Transverse colon (tissue), 4 donors: ENCODE data around the gene HS3ST4. TPM values are rescaled to one million over a fixed set of nuclear protein-coding genes. Genes with fewer than 3 reads are reported as not detected.

Experiments
- DNase-seq: peaks from one replicate; pipeline ENCODE4 v3.0.0-alpha.2; 2019
- H3K27ac ChIP-seq, 4 donors: fragments of 200-600 bp; sonication (generic); 2 replicates each; pipeline ENCODE4 v1.5.1; 2016 to 2018; ENCODE audit warnings: inconsistent platforms in 4 of 4
- H3K27me3 ChIP-seq: fragments of 200-600 bp; sonication (generic); 2 replicates; pipeline ENCODE4 v1.5.1; 2017; ENCODE audit warnings: inconsistent platforms
- H3K36me3 ChIP-seq, 4 donors: fragments of 200-600 bp; sonication (generic); 2 replicates each; pipeline ENCODE4 v1.5.1; 2017 to 2019; ENCODE audit warnings: inconsistent platforms in 4 of 4
- H3K4me1 ChIP-seq, 4 donors: fragments of 200-600 bp; sonication (generic); 2 replicates each; pipeline ENCODE4 v1.5.1; 2017 to 2020; ENCODE audit warnings: inconsistent platforms in 4 of 4
- H3K4me3 ChIP-seq, 4 donors: fragments of 200-600 bp; sonication (generic); 1 replicate in 1 of 4; 2 replicates in 3 of 4; pipeline versions ENCODE4 v1.5.1 to v1.6.1; 2017 to 2019; ENCODE audit warnings: inconsistent platforms in 4 of 4
- H3K9me3 ChIP-seq, 2 donors: fragments of 200-600 bp; sonication (generic); 2 replicates each; pipeline ENCODE4 v1.5.1; 2017 to 2019; ENCODE audit warnings: inconsistent platforms in 2 of 2
- EP300 ChIP-seq: sonication (generic); formaldehyde crosslinking; IDR thresholded peaks from one replicate; pipeline ENCODE4 v1.6.1; 2017; ENCODE audit warnings: antibody characterized with exemption, low read depth
- POLR2A ChIP-seq: fragments of 450-650 bp; IDR thresholded peaks from one replicate; pipeline ENCODE4 v1.6.1; 2016; ENCODE audit warnings: antibody characterized with exemption, mild to moderate bottlenecking, moderate library complexity
- POLR2AphosphoS5 ChIP-seq, 3 donors: sonication (generic); formaldehyde crosslinking; IDR thresholded peaks; one replicate each; pipeline ENCODE4 v1.6.1; 2016; ENCODE audit warnings: antibody characterized with exemption in 3 of 3
- WGBS, 2 donors: methylation state at CpG; one replicate each; pipeline ENCODE4 v1.1.5; 2018; ENCODE audit warnings: low coverage in 1 of 2; 5-methylcytosine and 5-hydroxymethylcytosine counted together
- in situ Hi-C, 4 donors: fragments of 200-750 bp; cut with MboI; loops; one replicate each; pipeline versions ENCODE4 v1.15.0 to v1.15.1; 2017; ENCODE audit warnings: low sequenced_read_pairs in 3 of 4, low pct_ligation_motif_present in 1 of 4, low pct_unique_long_range_greater_than_20kb in 1 of 4
- intact Hi-C: fragments of 100-400 bp; cut with DNase I; formaldehyde crosslinking; loops from one replicate; pipeline ENCODE4 v1.15.1; 2023; ENCODE audit warnings: low total_unique reads
- total RNA-seq, 4 donors: library from RNA; depleted of rRNA; stranded (reverse); fragments of >200 nt; gene quantifications; one replicate each; pipeline ENCODE4 v1.1.0, GENCODE V29; 2016
- TF ChIP-seq, protein P1 (sequence below), 5 experiments: fragments of 200-600 bp in 3 of 5; fragments of 450-650 bp in 2 of 5; sonication (generic) in 3 of 5; IDR thresholded peaks; 1 replicate in 2 of 5; 2 replicates in 3 of 5; pipeline ENCODE4 v1.5.1; 2016 to 2017; ENCODE audit warnings: antibody characterized with exemption in 5 of 5, inconsistent platforms in 3 of 5, mild to moderate bottlenecking in 2 of 5, moderate library complexity in 1 of 5

HS3ST4 gene
- total RNA-seq, 4 donors from 2014 or later, result not detected

DNA sequence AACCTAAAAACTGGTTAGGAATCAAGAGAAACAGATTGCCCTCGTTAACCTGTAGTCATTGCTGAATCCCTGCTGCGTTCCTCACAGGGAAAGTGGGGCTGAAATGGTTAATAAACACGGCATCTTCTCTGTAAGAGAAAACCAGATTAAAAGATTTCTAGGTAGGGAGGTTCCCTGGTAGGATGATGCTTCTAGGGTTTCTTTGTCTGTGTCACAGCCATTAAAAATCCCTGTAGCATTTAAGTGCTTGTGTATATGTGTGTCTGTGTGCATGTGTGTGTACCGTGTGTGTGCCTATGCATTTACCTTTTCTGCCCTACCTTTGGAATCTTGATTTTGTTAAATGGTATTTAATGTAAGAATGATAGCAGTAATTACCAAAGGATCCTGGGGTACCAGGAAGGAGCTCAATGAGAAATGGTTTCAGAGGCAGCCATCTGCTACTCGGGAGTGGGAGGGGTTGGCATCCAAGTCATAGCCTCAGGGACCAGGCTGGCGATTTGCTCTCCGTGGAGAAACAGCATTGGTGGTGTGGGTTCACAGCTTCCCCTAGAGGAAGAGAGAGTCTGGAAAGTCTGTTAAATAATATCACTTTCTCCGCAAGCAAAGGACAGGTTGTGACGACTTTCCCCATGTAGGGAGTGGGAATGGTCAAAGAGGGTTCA, 177.1 kb downstream of the HS3ST4 start:
- TF ChIP-seq POLR2AphosphoS5 (IDR thresholded peaks at IDR 0.05) (no peak), POLR2A (no peak), EP300 (no peak)
- TF ChIP-seq, protein P1, sequence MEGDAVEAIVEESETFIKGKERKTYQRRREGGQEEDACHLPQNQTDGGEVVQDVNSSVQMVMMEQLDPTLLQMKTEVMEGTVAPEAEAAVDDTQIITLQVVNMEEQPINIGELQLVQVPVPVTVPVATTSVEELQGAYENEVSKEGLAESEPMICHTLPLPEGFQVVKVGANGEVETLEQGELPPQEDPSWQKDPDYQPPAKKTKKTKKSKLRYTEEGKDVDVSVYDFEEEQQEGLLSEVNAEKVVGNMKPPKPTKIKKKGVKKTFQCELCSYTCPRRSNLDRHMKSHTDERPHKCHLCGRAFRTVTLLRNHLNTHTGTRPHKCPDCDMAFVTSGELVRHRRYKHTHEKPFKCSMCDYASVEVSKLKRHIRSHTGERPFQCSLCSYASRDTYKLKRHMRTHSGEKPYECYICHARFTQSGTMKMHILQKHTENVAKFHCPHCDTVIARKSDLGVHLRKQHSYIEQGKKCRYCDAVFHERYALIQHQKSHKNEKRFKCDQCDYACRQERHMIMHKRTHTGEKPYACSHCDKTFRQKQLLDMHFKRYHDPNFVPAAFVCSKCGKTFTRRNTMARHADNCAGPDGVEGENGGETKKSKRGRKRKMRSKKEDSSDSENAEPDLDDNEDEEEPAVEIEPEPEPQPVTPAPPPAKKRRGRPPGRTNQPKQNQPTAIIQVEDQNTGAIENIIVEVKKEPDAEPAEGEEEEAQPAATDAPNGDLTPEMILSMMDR (IDR thresholded peaks at IDR 0.05), result no peak
- H3K9me3 ChIP-seq, result peaks cover 0 to 2% of the 10 kb centered on the region in 2 donors
- 53 to 59% methylated on average over 5 to 9 of the region's 9 CpGs for WGBS, 2 donors
- intact Hi-C loops, result no loop called here
- H3K27me3 ChIP-seq, result no peaks in the 10 kb centered on the region
- no peak for DNase-seq
- no peak overlapping the region for H3K27ac ChIP-seq
- in situ Hi-C loops, result no loop called here
- no peak overlapping the region for H3K4me3 ChIP-seq
- no peaks in the 10 kb centered on the region for H3K4me1 ChIP-seq
- H3K36me3 ChIP-seq, result no peaks in the 10 kb centered on the region

GRCh38 chr16:25872369-25873070, 180.8 kb downstream of the HS3ST4 start:
- no peak for TF ChIP-seq POLR2A
- no peak for TF ChIP-seq POLR2AphosphoS5 (IDR thresholded peaks at IDR 0.05)
- TF ChIP-seq, protein P1 (IDR thresholded peaks at IDR 0.05), result no peak
- TF ChIP-seq EP300, result no peak
- no peaks in the 10 kb centered on the region for H3K4me1 ChIP-seq
- in situ Hi-C loops (no loop called here), intact Hi-C loops (no loop called here)
- no peak for DNase-seq
- H3K4me3 ChIP-seq, result no peak overlapping the region
- no peaks in the 10 kb centered on the region for H3K27me3 ChIP-seq
- WGBS, 2 donors, result 55 to 67% methylated on average over 1 to 3 of the region's 3 CpGs
- no peaks in the 10 kb centered on the region for H3K9me3 ChIP-seq
- H3K36me3 ChIP-seq, result no peaks in the 10 kb centered on the region
- H3K27ac ChIP-seq, result no peak overlapping the region

GRCh38 chr16:25874196-25874595, 182.4 kb downstream of the HS3ST4 start:
- Histone ChIP-seq H3K4me3 (no peak overlapping the region), H3K4me1 (no peaks in the 10 kb centered on the region), H3K27ac (no peak overlapping the region), H3K36me3 (no peaks in the 10 kb centered on the region), H3K9me3 (no peaks in the 10 kb centered on the region), H3K27me3 (no peaks in the 10 kb centered on the region)
- in situ Hi-C loops (no loop called here), intact Hi-C loops (no loop called here)
- no peak for TF ChIP-seq POLR2AphosphoS5 (IDR thresholded peaks at IDR 0.05)
- TF ChIP-seq, protein P1 (IDR thresholded peaks at IDR 0.05), result no peak
- no peak for TF ChIP-seq POLR2A
- TF ChIP-seq EP300, result no peak
- DNase-seq, result no peak

- no peak overlapping the region for H3K27ac ChIP-seq
- in situ Hi-C loops, result no loop called here
- no peak for DNase-seq
Observed at GRCh38 chr16:25875956-25876598, 184.3 kb downstream of the HS3ST4 start.

More at GRCh38 chr16:25875956-25876598, 184.3 kb downstream of the HS3ST4 start:
- intact Hi-C loops, result no loop called here
- Histone ChIP-seq H3K36me3 (no peaks in the 10 kb centered on the region), H3K4me3 (no peak overlapping the region), H3K4me1 (no peaks in the 10 kb centered on the region), H3K9me3 (no peaks in the 10 kb centered on the region), H3K27me3 (no peaks in the 10 kb centered on the region)
- 84 to 90% methylated on average over 1 of the region's 1 CpG for WGBS, 2 donors
- TF ChIP-seq POLR2AphosphoS5 (IDR thresholded peaks at IDR 0.05) (no peak), EP300 (no peak), POLR2A (no peak)
- TF ChIP-seq, protein P1 (IDR thresholded peaks at IDR 0.05), result no peak
